GM12801 (cell line): Measurements from ENCODE around the gene ABCG2.

ENCODE experiments used
- TF ChIP-seq, protein P1 (sequence below): IDR thresholded peaks from one replicate; pipeline ENCODE4 v1.5.1; 2011; ENCODE audit warnings: control low read depth; ENCODE audit not compliant: insufficient read length; ENCODE audit errors: extremely low read depth

Gene ABCG2

DNA sequence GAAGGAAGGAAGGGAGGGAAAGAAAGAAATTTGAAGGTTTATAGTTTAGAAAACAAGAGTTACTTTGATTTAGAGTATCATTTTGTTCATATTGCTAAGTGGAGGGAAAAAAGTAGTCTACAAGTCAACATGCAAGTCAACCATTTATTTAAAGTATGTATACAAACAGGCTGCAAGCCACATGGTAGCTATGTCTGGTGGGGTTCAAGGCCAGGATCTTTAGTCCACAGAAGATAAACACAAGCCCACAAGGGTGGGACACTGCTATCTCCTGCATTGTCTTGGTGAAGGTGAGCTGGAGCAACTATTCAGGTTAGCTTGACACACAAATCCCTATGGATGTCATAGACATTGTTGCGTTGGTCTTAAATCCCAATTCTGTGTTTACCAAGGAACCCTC, 71.4 kb downstream of the ABCG2 start:
- TF ChIP-seq, protein P1, sequence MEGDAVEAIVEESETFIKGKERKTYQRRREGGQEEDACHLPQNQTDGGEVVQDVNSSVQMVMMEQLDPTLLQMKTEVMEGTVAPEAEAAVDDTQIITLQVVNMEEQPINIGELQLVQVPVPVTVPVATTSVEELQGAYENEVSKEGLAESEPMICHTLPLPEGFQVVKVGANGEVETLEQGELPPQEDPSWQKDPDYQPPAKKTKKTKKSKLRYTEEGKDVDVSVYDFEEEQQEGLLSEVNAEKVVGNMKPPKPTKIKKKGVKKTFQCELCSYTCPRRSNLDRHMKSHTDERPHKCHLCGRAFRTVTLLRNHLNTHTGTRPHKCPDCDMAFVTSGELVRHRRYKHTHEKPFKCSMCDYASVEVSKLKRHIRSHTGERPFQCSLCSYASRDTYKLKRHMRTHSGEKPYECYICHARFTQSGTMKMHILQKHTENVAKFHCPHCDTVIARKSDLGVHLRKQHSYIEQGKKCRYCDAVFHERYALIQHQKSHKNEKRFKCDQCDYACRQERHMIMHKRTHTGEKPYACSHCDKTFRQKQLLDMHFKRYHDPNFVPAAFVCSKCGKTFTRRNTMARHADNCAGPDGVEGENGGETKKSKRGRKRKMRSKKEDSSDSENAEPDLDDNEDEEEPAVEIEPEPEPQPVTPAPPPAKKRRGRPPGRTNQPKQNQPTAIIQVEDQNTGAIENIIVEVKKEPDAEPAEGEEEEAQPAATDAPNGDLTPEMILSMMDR = no peak

DNA sequence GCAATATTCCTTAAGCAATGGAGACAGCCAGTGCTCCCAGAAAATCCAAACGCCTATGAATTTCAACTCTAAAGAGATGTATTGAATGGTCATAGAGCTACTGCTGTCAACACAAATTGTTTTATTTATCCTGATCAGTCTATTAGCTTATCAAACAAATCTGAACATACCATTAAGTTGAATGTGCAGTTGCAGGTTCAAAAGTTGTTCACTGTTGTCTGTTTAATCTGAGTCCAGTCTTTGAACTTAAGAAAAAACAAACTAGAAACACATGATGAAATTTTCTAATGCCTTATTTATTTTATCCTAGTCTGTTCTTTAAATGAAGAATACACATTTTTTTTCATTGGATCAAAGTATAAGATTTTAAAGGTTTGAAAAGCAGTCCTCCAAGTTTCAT, 77.8 kb downstream of the ABCG2 start:
- TF ChIP-seq, protein P1 = no peak

DNA sequence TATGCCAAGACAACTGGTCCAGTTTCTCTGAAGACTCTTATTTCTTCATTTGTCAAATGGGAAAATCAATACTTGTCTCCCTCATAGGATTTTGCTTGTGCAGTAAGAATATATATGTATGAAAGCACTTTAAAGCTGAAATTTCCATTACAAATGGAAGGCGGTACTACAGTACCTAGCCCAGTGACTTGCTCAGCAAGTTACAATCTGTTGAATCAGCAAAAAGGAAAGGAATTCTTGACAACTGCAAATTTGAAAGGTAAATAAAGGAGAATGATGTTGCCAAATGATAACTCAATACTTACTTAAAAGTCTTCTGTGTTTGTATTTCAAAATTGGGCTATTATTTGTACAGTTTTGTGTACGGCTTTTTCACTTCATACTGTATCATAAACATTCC, 79.9 kb downstream of the ABCG2 start:
- TF ChIP-seq, protein P1 = no peak

DNA sequence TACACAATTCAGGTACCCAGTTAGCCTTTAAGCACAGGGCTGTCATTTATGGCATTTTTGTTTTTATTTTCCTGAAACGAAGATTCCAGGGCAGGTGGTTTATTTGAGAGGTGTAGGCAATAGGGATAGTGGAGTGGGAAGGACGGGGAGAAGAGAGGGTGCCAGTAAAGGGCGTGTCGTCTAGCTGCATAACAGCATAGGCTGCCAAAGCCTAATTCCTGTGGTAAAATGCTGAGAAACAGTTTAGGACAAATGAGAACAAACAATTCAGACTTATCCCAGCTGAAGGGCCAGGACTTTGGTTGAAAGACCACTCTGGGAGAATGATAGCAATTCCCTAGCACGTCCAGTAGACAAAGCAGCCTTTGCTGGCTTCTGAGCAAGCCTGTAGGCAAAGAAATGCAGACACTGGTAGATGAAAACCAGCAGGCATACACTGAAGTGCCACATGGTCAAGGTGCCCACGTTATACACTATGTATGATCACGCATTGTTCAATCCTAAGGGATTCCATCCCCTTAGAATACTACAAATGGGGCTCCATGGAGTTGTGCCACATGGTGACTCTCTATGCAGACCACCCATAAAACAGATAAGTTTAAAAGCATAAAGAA, 80.4 kb downstream of the ABCG2 start:
- TF ChIP-seq, protein P1 = no peak

DNA sequence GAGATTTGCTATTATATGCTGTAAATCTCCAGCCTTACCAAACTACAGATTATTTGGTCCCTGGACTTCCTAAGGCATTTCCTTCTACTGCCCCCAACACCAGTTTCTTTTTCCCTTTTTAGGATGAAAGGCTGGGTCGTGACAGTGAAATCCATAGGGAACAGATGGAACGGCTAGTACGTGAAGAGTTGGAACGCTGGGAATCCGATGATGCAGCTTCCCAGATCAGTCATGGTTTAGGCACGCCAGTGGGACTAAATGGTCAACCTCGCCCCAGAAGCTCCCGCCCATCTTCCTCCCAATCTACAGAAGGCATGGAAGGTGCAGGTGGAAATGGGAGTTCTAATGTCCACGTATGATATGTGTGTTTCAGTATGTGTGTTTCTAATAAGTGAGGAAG, 83.1 kb downstream of the ABCG2 start:
- TF ChIP-seq, protein P1 = no peak

DNA sequence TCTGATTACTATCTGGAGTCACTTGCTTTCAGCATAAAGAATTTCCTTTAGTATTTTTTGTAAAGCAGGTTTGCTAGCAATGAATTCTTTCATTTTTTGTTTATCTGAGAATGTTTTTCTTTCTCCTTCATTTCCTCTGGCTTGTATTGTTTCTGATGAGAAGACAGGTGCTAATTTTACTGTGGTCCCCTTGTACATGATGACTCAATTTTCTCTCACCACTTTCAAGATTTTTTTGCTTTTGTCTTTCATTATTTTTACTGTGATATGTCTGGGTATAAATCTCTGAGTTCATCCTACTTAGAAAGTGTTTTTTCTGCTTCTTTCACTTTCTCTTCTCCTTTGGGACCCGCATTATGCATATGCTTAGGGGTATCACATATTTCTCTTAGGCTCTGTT, 88.4 kb downstream of the ABCG2 start:
- TF ChIP-seq, protein P1 = no peak

DNA sequence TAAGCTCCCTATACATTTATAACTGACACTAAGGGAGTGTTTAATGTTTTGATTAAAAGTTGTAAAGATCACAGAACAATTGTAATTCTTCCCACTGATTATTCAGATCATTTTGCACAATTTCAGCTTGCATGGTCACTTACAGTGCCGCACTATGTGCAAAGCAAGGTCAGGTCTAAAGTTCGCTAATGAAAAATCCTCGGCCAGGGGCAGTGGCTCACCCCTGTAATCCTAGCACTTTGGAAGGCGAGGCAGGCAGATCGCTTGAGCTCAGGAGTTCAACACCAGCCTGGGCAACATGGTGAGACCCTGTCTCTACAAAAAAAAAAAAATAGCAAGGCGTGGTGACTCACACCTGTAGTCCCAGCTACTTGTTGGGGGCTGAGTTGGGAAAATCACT, 94.0 kb downstream of the ABCG2 start:
- TF ChIP-seq, protein P1 = no peak
